HepG2 (cell line): Measurements from ENCODE around the gene VASN. TPM values are rescaled to one million over a fixed set of nuclear protein-coding genes. Genes with fewer than 3 reads are reported as not detected.
A peak's percentile ranks its signal among the peaks of the same experiment; 100 is the strongest.

Experiments used
- ATAC-seq: fragments of 200-7000 bp; cut with Tn5 transposase; 3 replicates; pipeline ENCODE4 v1.9.1; 2020; ENCODE audit warnings: mild to moderate bottlenecking, moderate library complexity
- BruUV-seq: library from RNA; stranded (reverse); fragments of 400-500 nt; replicated peaks from 2 replicates; lab custom pipeline; 2021; lab: Mats Ljungman, UMichigan
- CTCF ChIA-PET: fragments of 300-600 bp; formaldehyde crosslinking; extraction: SDS; loops from one replicate; lab custom pipeline; 2021; ENCODE audit warnings: low total read pairs, inconsistent platforms, low intra/inter-chr PET ratio; lab: Yijun Ruan, JAX
- POLR2A ChIA-PET: fragments of 350-600 bp; sonication (Branson Sonifier 250); formaldehyde crosslinking; loops from one replicate; lab custom pipeline; 2020; ENCODE audit warnings: antibody characterized with exemption, inconsistent platforms; lab: Yijun Ruan, JAX
- DNase-seq: peaks from one replicate; pipeline ENCODE4 v3.0.0-alpha.2; 2015; ENCODE audit warnings: low spot score
- FAIRE-seq: peaks from 3 replicates; lab custom pipeline; 2011; peaks lifted over from hg19 to GRCh38; lab: Jason Lieb, UNC
- H2AFZ ChIP-seq: one replicate; pipeline ENCODE4 v1.6.1; 2011; ENCODE audit warnings: low read length, inconsistent platforms
- H3K27ac ChIP-seq: fragments of 300-600 bp; 3 replicates; pipeline ENCODE4 v1.8.0; 2011; ENCODE audit warnings: mixed run types, mild to moderate bottlenecking, mixed read lengths, low read length, inconsistent platforms; ENCODE audit not compliant: insufficient read depth; ENCODE audit errors: extremely low read length
- H3K27me3 ChIP-seq, 2 experiments: fragments of 200-600 bp in 1 of 2; 2 replicates in 1 of 2; 3 replicates in 1 of 2; pipeline versions ENCODE4 v1.6.0 to v1.8.0; 2011; ENCODE audit warnings: low read length in 2 of 2, mild to moderate bottlenecking in 2 of 2, moderate library complexity in 2 of 2, inconsistent platforms in 1 of 2; ENCODE audit not compliant: insufficient read depth in 2 of 2, control insufficient read depth in 1 of 2
- H3K36me3 ChIP-seq, 2 experiments: fragments of 200-600 bp in 1 of 2; replicated peaks in 1 of 2; 2 replicates in 1 of 2; 3 replicates in 1 of 2; pipeline versions ENCODE4 v1.5.1 to v1.8.0; 2011; ENCODE audit warnings: low read length in 2 of 2, inconsistent platforms in 1 of 2; ENCODE audit not compliant: insufficient read depth in 2 of 2, control insufficient read depth in 1 of 2
- H3K4me1 ChIP-seq: 2 replicates; pipeline ENCODE4 v1.5.1; 2012; ENCODE audit warnings: low read length, inconsistent platforms; ENCODE audit not compliant: insufficient read depth
- H3K4me2 ChIP-seq: 2 replicates; pipeline ENCODE4 v1.6.0; 2011; ENCODE audit warnings: low read depth, low read length, inconsistent platforms
- H3K4me3 ChIP-seq, 3 experiments: fragments of 200-600 bp in 1 of 3; sonication (generic), shearing (Covaris generic) in 1 of 3; replicated peaks in 1 of 3; 2 replicates each; pipeline ENCODE4 v1.5.1; 2011 to 2016; ENCODE audit warnings: low read length in 3 of 3, inconsistent platforms in 2 of 3, low read depth in 2 of 3, mild to moderate bottlenecking in 2 of 3, control low read depth in 1 of 3, mixed read lengths in 1 of 3; ENCODE audit not compliant: insufficient read depth in 1 of 3
- H3K79me2 ChIP-seq: one replicate; pipeline ENCODE4 v1.6.1; 2011; ENCODE audit warnings: low read length, inconsistent platforms; ENCODE audit not compliant: insufficient read depth
- H3K9ac ChIP-seq: 2 replicates; pipeline ENCODE4 v1.6.0; 2011; ENCODE audit warnings: mild to moderate bottlenecking, low read depth, low read length, inconsistent platforms; ENCODE audit not compliant: insufficient read depth
- H3K9me3 ChIP-seq: 2 replicates; pipeline ENCODE4 v1.5.1; 2012; ENCODE audit warnings: mild to moderate bottlenecking, low read length
- H4K20me1 ChIP-seq: 2 replicates; pipeline ENCODE4 v1.6.0; 2011; ENCODE audit warnings: inconsistent platforms, mild to moderate bottlenecking, low read length, moderate library complexity; ENCODE audit not compliant: insufficient read depth
- AGO2 ChIP-seq: fragments of 200-400 bp; formaldehyde crosslinking; optimal IDR thresholded peaks from 2 replicates; pipeline ENCODE3; 2017; ENCODE audit warnings: mild to moderate bottlenecking, low read depth, low read length, moderate library complexity
- GLI4 ChIP-seq: sonication (generic); formaldehyde crosslinking; IDR thresholded peaks from 2 replicates; pipeline ENCODE4 v1.5.1; 2020; ENCODE audit warnings: missing genetic modification reagents, mild to moderate bottlenecking, moderate library complexity, borderline replicate concordance
- HMG20B ChIP-seq: conservative IDR thresholded peaks from 2 replicates; pipeline ENCODE4 v1.6.1; 2016; ENCODE audit warnings: missing genetic modification reagents, missing compliant biosample characterization
- HNRNPH1 ChIP-seq: fragments of 200-400 bp; formaldehyde crosslinking; optimal IDR thresholded peaks from 2 replicates; pipeline ENCODE3; 2017; ENCODE audit warnings: mild to moderate bottlenecking, low read depth, low read length
- POLR2A ChIP-seq, 2 experiments: IDR thresholded peaks; 2 replicates each; pipeline ENCODE4 v1.6.1; 2011; ENCODE audit warnings: low read depth in 2 of 2, low read length in 2 of 2, mild to moderate bottlenecking in 1 of 2, moderate library complexity in 1 of 2; ENCODE audit not compliant: insufficient read depth in 1 of 2
- POLR2G ChIP-seq: fragments of 200-400 bp; formaldehyde crosslinking; IDR thresholded peaks from 2 replicates; pipeline ENCODE4 v1.6.1; 2018; ENCODE audit warnings: mild to moderate bottlenecking, low read depth, low read length, moderate library complexity
- RBM22 ChIP-seq: fragments of 200-400 bp; formaldehyde crosslinking; optimal IDR thresholded peaks from 2 replicates; pipeline ENCODE3; 2017; ENCODE audit warnings: mild to moderate bottlenecking, low read length, moderate library complexity
- RXRB ChIP-seq: IDR thresholded peaks from 2 replicates; pipeline ENCODE4 v1.6.1; 2016; ENCODE audit warnings: borderline replicate concordance, missing genetic modification reagents, missing compliant biosample characterization
- SRSF1 ChIP-seq: fragments of 200-400 bp; formaldehyde crosslinking; optimal IDR thresholded peaks from 2 replicates; pipeline ENCODE3; 2017; ENCODE audit warnings: mild to moderate bottlenecking, low read depth, low read length, moderate library complexity
- TEAD2 ChIP-seq: sonication (generic); formaldehyde crosslinking; IDR thresholded peaks from 2 replicates; pipeline ENCODE4 v1.9.0; 2021; ENCODE audit warnings: missing genetic modification reagents
- ZC3H13 ChIP-seq: sonication (generic); formaldehyde crosslinking; IDR thresholded peaks from 2 replicates; pipeline ENCODE4 v1.8.1; 2023; ENCODE audit warnings: mild to moderate bottlenecking, missing genetic modification reagents, moderate library complexity
- ZNF234 ChIP-seq: sonication (generic); formaldehyde crosslinking; conservative IDR thresholded peaks from 2 replicates; pipeline ENCODE4 v1.5.1; 2020; ENCODE audit warnings: mild to moderate bottlenecking, missing genetic modification reagents
- ZNF407 ChIP-seq: sonication (generic); formaldehyde crosslinking; IDR thresholded peaks from one replicate; pipeline ENCODE4 v1.5.1; 2020; ENCODE audit warnings: mild to moderate bottlenecking, missing genetic modification reagents; ENCODE audit errors: not compliant biosample characterization
- ZNF552 ChIP-seq: sonication (generic); formaldehyde crosslinking; IDR thresholded peaks from 2 replicates; pipeline ENCODE4 v1.9.0; 2022; ENCODE audit warnings: missing genetic modification reagents, mild to moderate bottlenecking, borderline replicate concordance
- ZNF577 ChIP-seq: sonication (generic); formaldehyde crosslinking; IDR thresholded peaks from 2 replicates; pipeline ENCODE4 v1.4.0; 2020; ENCODE audit warnings: mild to moderate bottlenecking, low read depth, missing genetic modification reagents, borderline replicate concordance
- WGBS: methylation state at CpG from one replicate; pipeline ENCODE4 v1.1.6; 2017; ENCODE audit warnings: low lambda C conversion rate; 5-methylcytosine and 5-hydroxymethylcytosine counted together
- in situ Hi-C: cut with HindIII; loops from 2 replicates; pipeline ENCODE4 v1.10.0; 2017; ENCODE audit warnings: low pct_unique_long_range_greater_than_20kb; ENCODE audit not compliant: extremely low pct_ligation_motif_present
- intact Hi-C: fragments of 100-400 bp; cut with micrococcal nuclease; formaldehyde crosslinking; loops from one replicate; pipeline ENCODE4 v1.10.0; 2022; ENCODE audit not compliant: unreplicated experiment
- polyA plus RNA-seq, 8 experiments: library from polyadenylated mRNA; depleted of rRNA in 3 of 8; stranded (reverse) in 7 of 8; unstranded in 1 of 8; fragments of >200 nt; fragmentation: Illumina TruSeq in 4 of 8; extraction: Trizol in 4 of 8; gene quantifications; 2 replicates each; pipeline versions ENCODE4 v1.2.1 to v1.2.3, GENCODE V29; 2011 to 2016; ENCODE audit warnings: low read depth in 4 of 8, missing spikeins in 1 of 8, mixed read lengths in 1 of 8; ENCODE audit not compliant: insufficient read depth in 1 of 8
- total RNA-seq, 5 experiments: library from RNA; depleted of rRNA; stranded (reverse); fragments of >200 nt; fragmentation: Illumina TruSeq; extraction: Trizol; gene quantifications; 2 replicates each; pipeline ENCODE4 v1.2.3, GENCODE V29; 2016; ENCODE audit warnings: low read depth in 1 of 5

The VASN gene
- total and polyA plus RNA-seq, 2 of the 13 experiments (the other 11 are each of a cell fraction or from before 2014, with no cell fraction given): 8.4 to 18.2 TPM

GRCh38 chr16:4385066-4385788 is 13.6 kb downstream of the VASN start (continued):
- TF ChIP-seq POLR2G: peak; percentile 37
- no peak for TF ChIP-seq ZNF577 (CRISPR knock-in tag)
- peak; percentile 60; the same call in 1 of the 2 replicates for TF ChIP-seq ZC3H13 (CRISPR knock-in tag)
- peak; percentile 59 for TF ChIP-seq RBM22
- peak; percentile 39 for TF ChIP-seq SRSF1
- no peak for TF ChIP-seq GLI4
- TF ChIP-seq AGO2: peak; percentile 63
- peak; percentile 28 to 37; a peak in 1 of 4 replicates for TF ChIP-seq POLR2A (IDR thresholded peaks at IDR 0.05; ENCODE audit: insufficient read depth in 1 of 2, low read depth in 2 of 2, low read length in 2 of 2)
- peak; percentile 65 for TF ChIP-seq HNRNPH1

- WGBS: 95% methylated on average over 7 of the region's 11 CpGs
- peaks cover 12% of the 10 kb centered on the region for H4K20me1 ChIP-seq
- CTCF ChIA-PET: no interaction called here
- no peak overlapping the region for H3K9ac ChIP-seq
- peaks cover 4 to 13% of the 10 kb centered on the region in 2 experiments; a peak in 4 of 5 replicates for H3K36me3 ChIP-seq
- H3K4me1 ChIP-seq: peaks cover 20% of the 10 kb centered on the region
- FAIRE-seq: no peak
- no TSS peak for BruUV-seq
- no peaks in the 10 kb centered on the region for H3K79me2 ChIP-seq
- no peak overlapping the region for H3K4me2 ChIP-seq
- no peak for DNase-seq
- in situ Hi-C loops (loop anchor here (5.0 kb wide), 1 partner anchor 34 kb away; the partner anchor contains the start of gene PAM16), intact Hi-C loops (no loop called here)
- no peak overlapping the region for H3K27ac ChIP-seq
- H3K9me3 ChIP-seq: no peaks in the 10 kb centered on the region
- H3K4me3 ChIP-seq: no peak overlapping the region
- no peak overlapping the region for H2AFZ ChIP-seq
- no peaks in the 10 kb centered on the region for H3K27me3 ChIP-seq
- POLR2A ChIA-PET: interaction anchor here (1.4 to 1.7 kb wide), 3 partner anchors 12 to 76 kb away, joined by 3 to 6 read pairs (median 3); no protein-coding TSS in a partner anchor
- ATAC-seq: no peak; the same call in 2 of the 3 replicates
- TF ChIP-seq RXRB (no peak), TEAD2 (CRISPR knock-in tag) (no peak), ZNF552 (CRISPR knock-in tag) (no peak), ZNF407 (CRISPR knock-in tag) (no peak), HMG20B (CRISPR knock-in tag) (no peak), ZNF234 (CRISPR knock-in tag) (no peak)
These were observed 14.3 kb downstream of the VASN start for GRCh38 chr16:4385789-4386450.
